Measurements from ENCODE around the gene GRAP2.

The GRAP2 gene

DNA sequence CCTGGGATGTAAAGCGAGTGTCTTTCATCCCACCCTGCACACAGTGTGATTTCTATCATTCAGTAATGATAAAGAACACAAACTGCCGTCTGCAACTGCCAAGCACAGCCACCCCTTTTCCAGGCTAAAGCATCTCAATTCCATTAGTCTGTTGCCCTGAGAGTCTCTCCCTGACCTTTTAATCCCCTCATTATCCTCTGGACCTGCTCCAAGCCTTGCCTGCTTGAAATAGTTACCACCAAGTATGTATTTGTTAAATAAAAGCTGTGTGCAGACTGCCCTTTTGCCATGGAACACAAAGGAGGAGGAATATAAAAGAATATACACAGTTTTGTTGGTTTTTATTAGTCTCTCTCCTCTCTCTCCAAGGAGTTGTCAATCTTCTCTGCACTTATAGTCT lies 13.0 kb downstream of the GRAP2 start:
- Histone ChIP-seq H3K4me3 (ENCODE audit: low read length) (no peak overlapping the region), H3K27me3 (ENCODE audit: insufficient read depth, low read length) (no peaks in the 10 kb centered on the region), H3K9me3 (ENCODE audit: insufficient read depth, low read depth, low read length) (no peaks in the 10 kb centered on the region), H3K9ac (ENCODE audit: low read depth, low read length) (no peak overlapping the region), H3K27ac (ENCODE audit: low read depth, low read length) (no peak overlapping the region), H3K36me3 (ENCODE audit: insufficient read depth, low read length) (no peaks in the 10 kb centered on the region), H3K4me1 (ENCODE audit: insufficient read depth, low read length) (peaks cover 10% of the 10 kb centered on the region; the same call in 1 of the 2 replicates)
- WGBS, result 88% methylated on average over 2 of the region's 2 CpGs

DNA sequence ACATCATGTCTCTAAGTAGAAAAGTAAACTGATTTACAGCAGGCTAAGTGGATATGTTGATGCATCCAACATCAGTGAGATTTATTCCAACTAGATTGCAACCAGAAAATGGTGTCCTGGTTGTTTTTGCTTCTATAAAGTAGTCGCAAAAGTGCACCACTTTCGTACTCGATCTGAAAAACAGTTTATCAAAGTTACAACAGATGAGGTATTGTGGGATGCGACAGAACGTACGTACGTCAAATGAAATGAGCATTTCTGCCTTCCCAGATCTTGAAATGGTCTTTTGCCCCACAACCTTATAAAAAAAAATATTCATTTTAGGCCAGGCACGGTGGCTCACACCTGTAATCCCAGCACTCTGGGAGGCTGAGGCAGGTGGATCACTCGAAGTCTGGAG lies 13.7 kb downstream of the GRAP2 start:
- Histone ChIP-seq H3K4me1 (ENCODE audit: insufficient read depth, low read length) (peaks cover 10% of the 10 kb centered on the region; the same call in 1 of the 2 replicates), H3K9me3 (ENCODE audit: insufficient read depth, low read depth, low read length) (no peaks in the 10 kb centered on the region), H3K4me3 (ENCODE audit: low read length) (no peak overlapping the region), H3K27ac (ENCODE audit: low read depth, low read length) (no peak overlapping the region), H3K9ac (ENCODE audit: low read depth, low read length) (no peak overlapping the region), H3K27me3 (ENCODE audit: insufficient read depth, low read length) (no peaks in the 10 kb centered on the region), H3K36me3 (ENCODE audit: insufficient read depth, low read length) (no peaks in the 10 kb centered on the region)
- 98% methylated on average over 9 of the region's 9 CpGs for WGBS

DNA sequence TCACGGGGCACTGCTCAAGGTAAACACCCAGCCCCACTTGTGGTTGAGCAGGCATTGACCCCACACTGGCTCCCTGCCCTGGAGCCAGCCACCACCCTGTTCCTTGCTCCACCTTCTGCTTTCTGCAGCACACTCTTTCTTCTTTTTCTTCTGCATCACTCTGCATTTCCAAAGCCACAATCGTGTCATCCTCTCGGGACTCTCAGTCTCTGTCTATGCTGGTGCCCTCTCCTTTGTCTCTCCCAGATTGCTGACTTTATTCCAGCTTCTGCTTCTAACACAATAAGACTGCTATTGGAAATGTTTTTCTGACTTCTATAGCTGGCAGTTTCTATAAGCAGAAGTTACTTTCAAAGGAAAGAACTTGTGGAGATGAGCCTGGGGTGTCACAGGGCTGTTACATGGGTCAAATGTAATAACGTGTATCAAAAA lies 14.4 kb downstream of the GRAP2 start:
- Histone ChIP-seq H3K4me3 (ENCODE audit: low read length) (no peak overlapping the region), H3K36me3 (ENCODE audit: insufficient read depth, low read length) (no peaks in the 10 kb centered on the region), H3K9me3 (ENCODE audit: insufficient read depth, low read depth, low read length) (no peaks in the 10 kb centered on the region), H3K27me3 (ENCODE audit: insufficient read depth, low read length) (no peaks in the 10 kb centered on the region), H3K27ac (ENCODE audit: low read depth, low read length) (no peak overlapping the region), H3K4me1 (ENCODE audit: insufficient read depth, low read length) (peaks cover 10% of the 10 kb centered on the region; the same call in 1 of the 2 replicates), H3K9ac (ENCODE audit: low read depth, low read length) (no peak overlapping the region)
- WGBS, result 40% methylated on average over 3 of the region's 4 CpGs

DNA sequence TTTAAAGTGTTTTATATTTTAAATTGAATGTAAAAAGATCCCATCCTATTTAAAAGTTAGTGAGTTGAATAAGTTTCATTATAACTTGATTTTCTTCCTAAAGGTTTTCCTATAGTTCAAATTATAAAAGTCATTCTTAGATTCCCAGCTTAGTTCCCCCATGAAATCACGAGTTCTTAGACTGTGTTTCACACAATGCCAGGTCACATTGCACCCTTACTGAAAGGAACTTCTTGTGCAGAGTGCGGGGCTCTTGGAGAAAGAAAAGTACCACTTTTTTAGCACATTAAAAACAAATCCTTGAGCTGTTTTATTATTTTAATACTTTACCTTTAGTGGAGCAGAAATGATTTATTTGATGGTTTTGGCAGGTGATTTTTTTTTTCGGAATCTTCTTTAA lies 15.6 kb downstream of the GRAP2 start:
- H3K9ac ChIP-seq (ENCODE audit: low read depth, low read length), result no peak overlapping the region
- no peaks in the 10 kb centered on the region for H3K27me3 ChIP-seq (ENCODE audit: insufficient read depth, low read length)
- H3K27ac ChIP-seq (ENCODE audit: low read depth, low read length), result no peak overlapping the region
- 91% methylated on average over 2 of the region's 3 CpGs for WGBS
- no peak overlapping the region for H3K4me3 ChIP-seq (ENCODE audit: low read length)
- H3K4me1 ChIP-seq (ENCODE audit: insufficient read depth, low read length), result peaks cover 10% of the 10 kb centered on the region; the same call in 1 of the 2 replicates
- no peaks in the 10 kb centered on the region for H3K9me3 ChIP-seq (ENCODE audit: insufficient read depth, low read depth, low read length)
- H3K36me3 ChIP-seq (ENCODE audit: insufficient read depth, low read length), result no peaks in the 10 kb centered on the region

DNA sequence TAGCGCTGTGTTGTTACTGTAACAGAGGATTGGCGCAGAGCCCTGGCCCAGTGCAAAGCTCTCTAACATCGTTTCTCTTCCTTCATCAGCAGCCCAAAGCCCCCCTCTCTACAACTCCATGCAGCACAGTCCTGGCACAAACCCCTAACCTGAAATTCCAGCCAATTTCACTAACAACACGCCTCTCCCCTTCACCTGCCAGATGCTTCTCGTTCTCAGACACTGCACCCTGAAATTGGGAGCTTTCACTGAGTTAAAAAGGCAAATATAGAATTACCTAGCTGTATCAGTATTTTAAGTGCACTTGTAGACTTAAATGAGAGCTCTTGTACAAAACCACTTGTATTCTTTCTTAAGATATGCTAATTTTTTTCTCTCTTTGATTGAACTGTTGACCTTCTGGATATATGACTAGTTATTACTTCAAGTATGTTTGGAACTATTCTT lies 16.3 kb downstream of the GRAP2 start:
- H3K4me3 ChIP-seq (ENCODE audit: low read length), result no peak overlapping the region
- no peaks in the 10 kb centered on the region for H3K9me3 ChIP-seq (ENCODE audit: insufficient read depth, low read depth, low read length)
- no peak overlapping the region for H3K9ac ChIP-seq (ENCODE audit: low read depth, low read length)
- H3K27me3 ChIP-seq (ENCODE audit: insufficient read depth, low read length), result no peaks in the 10 kb centered on the region
- H3K27ac ChIP-seq (ENCODE audit: low read depth, low read length), result no peak overlapping the region
- H3K36me3 ChIP-seq (ENCODE audit: insufficient read depth, low read length), result no peaks in the 10 kb centered on the region
- WGBS, result 92% methylated on average over 5 of the region's 5 CpGs
- H3K4me1 ChIP-seq (ENCODE audit: insufficient read depth, low read length), result peaks cover 10% of the 10 kb centered on the region; the same call in 1 of the 2 replicates

DNA sequence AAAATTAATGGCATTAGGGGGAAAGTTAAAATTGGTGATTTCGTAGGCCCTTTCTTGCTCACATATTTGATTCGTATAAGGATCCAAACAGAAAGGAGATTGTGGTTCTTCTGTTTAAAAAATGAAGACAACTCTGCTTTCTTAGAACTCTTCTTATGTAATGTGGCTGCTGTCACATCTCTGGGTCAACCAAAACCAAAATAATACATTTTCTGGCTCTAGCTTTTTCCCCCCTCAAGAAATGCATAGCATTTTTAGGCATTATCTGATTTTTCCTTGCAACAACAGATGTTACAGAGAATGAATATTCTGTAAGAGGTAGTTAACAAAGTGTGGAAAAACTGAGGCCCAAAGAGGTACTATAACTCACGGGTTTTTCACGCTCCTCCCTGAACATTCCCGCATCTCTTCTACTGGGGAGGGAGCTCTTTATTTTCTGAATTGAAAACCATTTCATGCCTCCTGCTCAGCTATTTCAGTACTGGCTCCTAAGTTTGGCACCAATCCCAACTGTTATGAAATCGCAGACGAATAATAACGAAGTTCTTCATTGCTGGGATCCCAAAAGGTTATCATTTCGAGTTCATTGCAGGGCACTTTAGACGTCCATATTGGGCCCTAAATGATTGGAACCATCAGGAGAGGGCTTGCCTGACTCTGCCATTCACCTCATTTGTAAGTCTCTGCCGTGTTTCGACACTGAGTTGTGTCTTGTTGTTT lies 17.1 kb downstream of the GRAP2 start:
- H3K4me3 ChIP-seq (ENCODE audit: low read length), result no peak overlapping the region
- no peak overlapping the region for H3K27ac ChIP-seq (ENCODE audit: low read depth, low read length)
- H3K27me3 ChIP-seq (ENCODE audit: insufficient read depth, low read length), result no peaks in the 10 kb centered on the region
- H3K36me3 ChIP-seq (ENCODE audit: insufficient read depth, low read length), result no peaks in the 10 kb centered on the region
- 81% methylated on average over 10 of the region's 12 CpGs for WGBS
- peaks cover 10% of the 10 kb centered on the region; the same call in 1 of the 2 replicates for H3K4me1 ChIP-seq (ENCODE audit: insufficient read depth, low read length)
- no peaks in the 10 kb centered on the region for H3K9me3 ChIP-seq (ENCODE audit: insufficient read depth, low read depth, low read length)
- no peak overlapping the region for H3K9ac ChIP-seq (ENCODE audit: low read depth, low read length)

DNA sequence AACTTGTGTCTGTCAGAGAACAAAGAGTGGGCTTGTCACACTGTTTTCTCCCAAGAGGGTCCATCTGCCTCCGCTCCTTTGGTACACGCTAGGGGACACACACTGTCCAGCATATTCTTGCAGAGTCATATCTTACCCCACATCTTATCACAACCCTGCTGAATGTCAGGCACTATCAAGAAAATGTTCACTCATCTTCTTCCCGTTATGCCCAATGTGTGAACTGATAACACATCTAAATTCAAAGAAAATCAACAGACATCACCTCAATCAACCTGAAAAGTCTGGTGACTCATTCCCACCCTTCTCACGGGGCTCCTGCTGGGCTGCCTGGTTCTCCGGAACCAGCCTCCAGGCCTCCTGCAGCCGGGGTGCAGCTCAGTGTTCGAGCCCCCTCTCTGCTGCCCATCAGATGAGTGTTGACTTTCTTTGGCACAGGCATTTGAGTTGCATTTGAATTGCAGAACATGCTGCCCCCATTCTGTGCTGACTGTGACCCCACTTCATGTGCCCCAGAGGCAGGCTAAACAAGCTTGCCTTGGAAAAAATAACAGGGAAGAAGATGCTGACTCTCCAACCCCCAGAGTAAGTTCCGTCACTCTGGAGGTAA lies 19.4 kb downstream of the GRAP2 start:
- H3K9ac ChIP-seq (ENCODE audit: low read depth, low read length), result no peak overlapping the region
- H3K27me3 ChIP-seq (ENCODE audit: insufficient read depth, low read length), result no peaks in the 10 kb centered on the region
- H3K9me3 ChIP-seq (ENCODE audit: insufficient read depth, low read depth, low read length), result no peaks in the 10 kb centered on the region
- H3K4me3 ChIP-seq (ENCODE audit: low read length), result no peak overlapping the region
- H3K27ac ChIP-seq (ENCODE audit: low read depth, low read length), result no peak overlapping the region
- no peaks in the 10 kb centered on the region for H3K36me3 ChIP-seq (ENCODE audit: insufficient read depth, low read length)
- 89% methylated on average over 8 of the region's 8 CpGs for WGBS
- peaks cover 6% of the 10 kb centered on the region; the same call in 1 of the 2 replicates for H3K4me1 ChIP-seq (ENCODE audit: insufficient read depth, low read length)

DNA sequence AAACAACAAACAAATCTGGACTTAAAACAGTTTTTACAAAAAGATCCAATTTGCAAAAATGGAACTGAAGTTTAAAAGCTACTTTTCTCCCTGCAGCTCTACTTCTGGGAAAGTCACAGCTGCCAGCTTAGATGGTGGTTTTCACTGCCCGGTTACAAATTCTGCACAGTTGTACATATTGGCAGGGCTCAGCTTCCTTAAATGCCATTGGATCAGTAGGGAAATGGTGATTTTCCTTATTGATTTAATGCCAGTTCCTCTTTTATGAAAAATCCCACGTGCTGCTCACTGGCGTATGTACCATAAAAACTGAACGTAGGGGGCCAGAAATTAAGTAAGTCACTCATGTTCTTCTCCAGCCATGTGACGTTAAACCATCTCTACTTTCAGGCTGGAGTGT lies 22.8 kb downstream of the GRAP2 start:
- Histone ChIP-seq H3K4me1 (ENCODE audit: insufficient read depth, low read length) (no peaks in the 10 kb centered on the region), H3K27me3 (ENCODE audit: insufficient read depth, low read length) (no peaks in the 10 kb centered on the region), H3K4me3 (ENCODE audit: low read length) (no peak overlapping the region), H3K9me3 (ENCODE audit: insufficient read depth, low read depth, low read length) (no peaks in the 10 kb centered on the region), H3K27ac (ENCODE audit: low read depth, low read length) (no peak overlapping the region), H3K9ac (ENCODE audit: low read depth, low read length) (no peak overlapping the region), H3K36me3 (ENCODE audit: insufficient read depth, low read length) (no peaks in the 10 kb centered on the region)
- 94% methylated on average over 5 of the region's 5 CpGs for WGBS

DNA sequence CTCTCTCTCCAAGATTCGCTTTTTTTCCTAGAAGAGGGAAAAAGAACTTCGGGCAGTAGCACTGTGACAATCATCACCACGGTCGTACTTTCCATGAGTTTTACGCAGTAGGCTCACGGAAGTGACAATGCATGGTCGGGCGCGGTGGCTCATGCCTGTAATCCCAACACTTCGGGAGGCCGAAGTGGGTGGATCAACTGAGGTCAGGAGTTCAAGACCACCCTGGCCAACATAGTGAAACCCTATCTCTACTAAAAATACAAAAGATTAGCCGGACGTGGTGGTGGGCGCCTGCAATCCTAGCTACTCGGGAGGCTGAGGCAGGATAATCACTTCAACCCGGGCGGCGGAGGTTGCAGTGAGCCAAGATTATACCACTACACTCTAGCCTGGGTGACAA lies 23.4 kb downstream of the GRAP2 start:
- Histone ChIP-seq H3K9ac (ENCODE audit: low read depth, low read length) (no peak overlapping the region), H3K27ac (ENCODE audit: low read depth, low read length) (no peak overlapping the region), H3K9me3 (ENCODE audit: insufficient read depth, low read depth, low read length) (no peaks in the 10 kb centered on the region), H3K27me3 (ENCODE audit: insufficient read depth, low read length) (no peaks in the 10 kb centered on the region), H3K4me1 (ENCODE audit: insufficient read depth, low read length) (no peaks in the 10 kb centered on the region), H3K36me3 (ENCODE audit: insufficient read depth, low read length) (no peaks in the 10 kb centered on the region), H3K4me3 (ENCODE audit: low read length) (no peak overlapping the region)
- WGBS, result 95% methylated on average over 18 of the region's 18 CpGs

DNA sequence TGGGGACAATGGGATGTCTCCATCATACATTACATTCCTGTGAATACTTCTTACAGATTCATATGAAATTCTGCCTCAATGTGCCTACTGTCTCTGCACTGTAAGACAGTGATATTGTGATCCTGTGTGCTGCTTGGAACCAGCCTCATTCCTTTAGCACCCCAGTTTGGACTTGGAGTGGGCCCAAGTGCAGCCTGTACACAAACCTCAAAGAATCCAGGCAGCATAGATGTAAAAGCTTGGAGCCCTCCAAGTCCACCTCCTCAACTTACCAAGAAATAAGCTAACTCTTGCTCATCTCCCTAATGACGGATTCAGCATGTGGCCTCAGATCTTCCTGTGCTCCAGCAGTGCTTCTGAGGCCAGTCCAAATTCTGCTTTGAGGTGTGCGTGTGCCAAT lies 24.4 kb downstream of the GRAP2 start:
- WGBS, result 90% methylated on average over 2 of the region's 2 CpGs

DNA sequence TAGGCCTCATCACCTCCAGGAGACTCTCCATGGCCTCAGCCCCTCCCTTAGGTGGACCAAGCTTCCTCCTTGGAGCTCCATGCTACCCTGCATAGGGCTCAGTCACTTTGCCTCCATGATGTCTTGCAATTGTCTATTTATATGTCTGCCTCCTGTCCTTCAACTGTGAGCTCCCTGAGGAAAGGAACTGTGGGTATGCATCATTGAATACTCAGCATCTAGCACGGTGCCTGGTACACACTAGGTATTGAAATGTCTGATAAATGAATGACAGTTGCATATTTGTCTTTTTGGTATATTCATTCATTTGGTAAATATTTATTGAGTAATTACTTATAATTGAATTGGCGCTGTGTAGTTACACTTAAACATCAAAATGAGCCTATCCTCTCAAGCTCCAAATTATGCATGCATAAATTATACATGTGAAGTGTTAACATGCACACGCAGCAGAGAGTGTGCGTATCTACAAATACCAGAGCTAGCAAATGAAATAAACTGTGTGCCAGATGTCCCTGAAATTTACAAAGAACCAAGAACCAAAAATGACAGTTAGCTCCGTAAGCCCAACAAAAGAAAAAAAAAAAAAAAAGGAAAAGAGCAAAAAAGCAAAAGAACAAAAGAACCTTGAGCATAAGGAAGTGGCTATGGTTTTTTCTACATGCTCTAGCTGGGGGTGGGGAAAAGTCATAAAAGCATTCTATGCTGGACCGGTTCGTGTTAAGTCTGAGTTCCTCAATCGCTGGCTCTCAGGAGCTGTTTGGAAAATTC lies 25.2 kb downstream of the GRAP2 start:
- Histone ChIP-seq H3K36me3 (ENCODE audit: insufficient read depth, low read length) (no peaks in the 10 kb centered on the region), H3K27ac (ENCODE audit: low read depth, low read length) (no peak overlapping the region), H3K27me3 (ENCODE audit: insufficient read depth, low read length) (no peaks in the 10 kb centered on the region), H3K9ac (ENCODE audit: low read depth, low read length) (no peak overlapping the region), H3K9me3 (ENCODE audit: insufficient read depth, low read depth, low read length) (no peaks in the 10 kb centered on the region), H3K4me1 (ENCODE audit: insufficient read depth, low read length) (no peaks in the 10 kb centered on the region), H3K4me3 (ENCODE audit: low read length) (no peak overlapping the region)
- 85% methylated on average over 7 of the region's 8 CpGs for WGBS

More for the DNA sequence above, 24.4 kb downstream of the GRAP2 start:
- no peaks in the 10 kb centered on the region for H3K4me1 ChIP-seq (ENCODE audit: insufficient read depth, low read length)
- H3K9ac ChIP-seq (ENCODE audit: low read depth, low read length), result no peak overlapping the region
- H3K27ac ChIP-seq (ENCODE audit: low read depth, low read length), result no peak overlapping the region
- H3K27me3 ChIP-seq (ENCODE audit: insufficient read depth, low read length), result no peaks in the 10 kb centered on the region
- no peak overlapping the region for H3K4me3 ChIP-seq (ENCODE audit: low read length)
- H3K36me3 ChIP-seq (ENCODE audit: insufficient read depth, low read length), result no peaks in the 10 kb centered on the region
- H3K9me3 ChIP-seq (ENCODE audit: insufficient read depth, low read depth, low read length), result no peaks in the 10 kb centered on the region
